Stomach smooth muscle (tissue), 2 donors: ENCODE measurements around the gene MSRB3.

Source experiments
- H3K27ac ChIP-seq: one replicate; pipeline ENCODE4 v1.7.0; 2013; ENCODE audit warnings: mild to moderate bottlenecking, low read length, inconsistent platforms
- H3K27me3 ChIP-seq, 2 donors: one replicate each; pipeline ENCODE4 v1.7.0; 2013; ENCODE audit warnings: low read length in 2 of 2; ENCODE audit not compliant: insufficient read depth in 2 of 2, control insufficient read depth in 1 of 2
- H3K36me3 ChIP-seq, 2 donors: one replicate each; pipeline ENCODE4 v1.7.0; 2013; ENCODE audit warnings: low read length in 2 of 2; ENCODE audit not compliant: control insufficient read depth in 2 of 2, insufficient read depth in 2 of 2
- H3K4me1 ChIP-seq: one replicate; pipeline ENCODE4 v1.7.0; 2013; ENCODE audit warnings: low read length; ENCODE audit not compliant: control insufficient read depth, insufficient read depth
- H3K4me3 ChIP-seq, 2 donors: one replicate each; pipeline ENCODE4 v1.7.0; 2013; ENCODE audit warnings: low read length in 2 of 2
- H3K9ac ChIP-seq, 2 donors: one replicate each; pipeline ENCODE4 v1.7.0; 2013; ENCODE audit warnings: low read length in 2 of 2, mild to moderate bottlenecking in 1 of 2
- H3K9me3 ChIP-seq, 2 donors: one replicate each; pipeline ENCODE4 v1.7.0; 2013; ENCODE audit warnings: low read length in 2 of 2; ENCODE audit not compliant: control insufficient read depth in 2 of 2
- donor health status: healthy.
- donor health status: Pancreatic carcinoma.

Gene MSRB3

DNA sequence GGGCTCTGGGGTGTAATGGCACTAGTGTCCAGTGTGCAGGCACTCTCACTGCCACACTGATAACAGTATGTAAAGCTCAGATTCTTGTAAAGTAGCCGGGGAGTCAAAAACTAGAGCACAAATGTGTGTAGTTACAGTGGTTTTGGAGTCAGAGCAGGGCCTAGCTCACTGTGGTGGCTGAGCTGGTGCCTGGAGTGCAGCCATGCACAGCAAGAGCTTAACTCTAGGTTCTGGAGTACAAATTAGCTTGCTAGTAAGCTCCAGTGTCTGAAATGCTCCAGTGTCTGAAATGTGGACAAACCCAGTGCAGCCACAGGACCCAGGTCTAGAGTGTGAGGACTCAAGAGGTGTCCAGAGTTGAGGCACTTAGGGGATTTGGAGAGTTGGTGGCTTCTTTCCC, 149.2 kb downstream of the MSRB3 start:
- Histone ChIP-seq H3K4me3 (no peak overlapping the region), H3K4me1 (peaks cover 5% of the 10 kb centered on the region), H3K9me3 (peaks cover 0 to 13% of the 10 kb centered on the region in 2 donors), H3K27ac (no peak overlapping the region), H3K9ac (no peak overlapping the region), H3K27me3 (no peaks in the 10 kb centered on the region), H3K36me3 (no peaks in the 10 kb centered on the region)

DNA sequence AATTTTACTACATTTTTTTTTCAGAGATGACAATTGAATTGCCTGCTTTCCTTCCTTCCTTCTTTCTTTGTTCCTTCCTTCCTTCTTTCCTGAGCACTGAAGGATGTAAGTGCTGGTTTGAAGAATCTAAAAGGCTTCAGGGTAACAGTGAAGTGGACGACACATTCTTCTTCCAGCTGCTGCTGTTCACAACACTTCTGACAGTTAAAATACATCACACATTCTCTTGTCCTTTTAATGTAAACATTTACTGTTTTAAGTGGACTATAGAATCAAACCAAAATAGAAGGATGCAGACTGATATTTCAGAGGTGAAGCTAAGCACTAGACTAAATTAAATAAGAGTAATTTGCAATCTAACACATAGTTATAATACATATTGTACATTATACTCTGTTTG, 151.5 kb downstream of the MSRB3 start:
- H3K27ac ChIP-seq, result no peak overlapping the region
- H3K27me3 ChIP-seq, result no peaks in the 10 kb centered on the region
- peaks cover 0 to 13% of the 10 kb centered on the region in 2 donors for H3K9me3 ChIP-seq
- H3K36me3 ChIP-seq, result no peaks in the 10 kb centered on the region
- peaks cover 5% of the 10 kb centered on the region for H3K4me1 ChIP-seq
- no peak overlapping the region for H3K9ac ChIP-seq
- H3K4me3 ChIP-seq, result no peak overlapping the region

DNA sequence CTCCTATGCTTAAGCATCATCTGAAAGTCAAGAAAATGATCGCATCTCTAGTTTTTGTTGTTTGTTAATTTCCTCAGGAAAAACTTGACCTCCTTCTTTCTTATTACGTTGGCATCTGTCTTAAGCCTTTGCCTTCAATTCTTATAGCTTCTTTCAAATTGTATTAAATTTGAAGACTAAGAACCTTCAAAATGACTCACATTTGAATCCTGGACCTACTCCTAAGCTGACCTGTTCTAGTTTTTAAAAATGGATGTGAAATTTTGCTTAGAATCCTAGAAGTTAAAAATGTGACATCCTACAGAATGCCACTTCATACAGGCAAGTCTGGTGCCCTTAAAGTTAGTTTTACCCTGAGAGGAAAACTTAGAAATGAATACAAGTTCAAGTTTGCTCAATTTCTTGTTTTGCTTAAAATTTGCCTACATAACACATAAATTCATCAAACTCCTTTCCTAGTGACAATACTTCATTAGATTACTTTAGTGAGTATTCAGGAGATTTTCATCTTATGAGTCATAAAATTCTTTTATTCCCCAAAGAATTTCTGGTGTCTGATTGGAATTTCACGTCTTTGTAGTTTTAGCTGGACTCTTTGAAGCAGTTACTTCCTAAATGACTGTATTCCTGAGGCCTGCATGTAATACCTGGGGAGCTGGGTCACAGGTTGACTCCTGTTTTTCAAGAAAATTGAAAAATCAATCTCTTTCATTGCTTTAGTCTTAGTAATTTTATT, 152.3 kb downstream of the MSRB3 start:
- Histone ChIP-seq H3K9ac (no peak overlapping the region), H3K4me1 (peaks cover 5% of the 10 kb centered on the region), H3K36me3 (no peaks in the 10 kb centered on the region), H3K27me3 (no peaks in the 10 kb centered on the region), H3K9me3 (peaks cover 0 to 11% of the 10 kb centered on the region in 2 donors), H3K27ac (no peak overlapping the region), H3K4me3 (no peak overlapping the region)

DNA sequence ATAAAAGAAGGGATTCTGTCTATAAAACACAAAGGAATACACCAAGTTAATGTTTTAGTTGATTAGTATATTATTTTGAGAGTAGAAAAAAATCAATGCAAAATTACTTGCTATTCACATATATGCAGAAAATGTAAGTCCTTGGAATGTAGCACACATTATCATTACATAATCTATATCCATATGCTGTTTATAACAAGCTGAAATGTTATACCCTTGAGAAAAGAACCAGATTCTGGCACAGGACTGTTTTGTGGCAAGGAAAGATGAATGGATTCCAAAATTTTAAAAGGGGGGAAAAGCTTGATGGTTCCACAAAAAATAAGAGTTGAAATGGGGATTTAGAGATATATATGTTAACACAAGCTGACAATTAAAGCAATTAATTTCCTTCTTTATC, 153.6 kb downstream of the MSRB3 start:
- Histone ChIP-seq H3K9me3 (peaks cover 0 to 2% of the 10 kb centered on the region in 2 donors), H3K4me1 (peaks cover 5% of the 10 kb centered on the region), H3K4me3 (no peak overlapping the region), H3K9ac (no peak overlapping the region), H3K27me3 (no peaks in the 10 kb centered on the region), H3K36me3 (no peaks in the 10 kb centered on the region), H3K27ac (no peak overlapping the region)

DNA sequence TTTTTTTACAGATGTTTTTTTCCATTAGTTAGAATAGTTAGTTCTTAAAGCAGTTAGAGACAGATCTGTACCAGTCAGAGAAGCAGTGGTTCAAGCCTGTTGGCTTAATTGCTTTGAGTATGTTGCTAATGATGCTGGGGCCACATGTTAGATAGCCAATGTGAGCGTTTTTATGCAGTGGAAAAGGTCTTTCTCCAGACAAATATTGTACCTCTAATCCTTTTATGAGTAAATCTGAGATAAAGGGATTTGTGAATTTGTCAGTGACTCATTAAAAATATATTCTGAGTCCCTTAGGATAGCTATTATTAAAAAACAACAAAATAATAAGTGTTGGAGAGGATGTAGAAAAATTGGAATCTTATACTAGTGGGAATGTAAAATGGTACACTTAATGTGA, 154.2 kb downstream of the MSRB3 start:
- Histone ChIP-seq H3K4me1 (peaks cover 5% of the 10 kb centered on the region), H3K27me3 (no peaks in the 10 kb centered on the region), H3K9ac (no peak overlapping the region), H3K9me3 (no peaks in the 10 kb centered on the region), H3K36me3 (no peaks in the 10 kb centered on the region), H3K27ac (no peak overlapping the region), H3K4me3 (no peak overlapping the region)

DNA sequence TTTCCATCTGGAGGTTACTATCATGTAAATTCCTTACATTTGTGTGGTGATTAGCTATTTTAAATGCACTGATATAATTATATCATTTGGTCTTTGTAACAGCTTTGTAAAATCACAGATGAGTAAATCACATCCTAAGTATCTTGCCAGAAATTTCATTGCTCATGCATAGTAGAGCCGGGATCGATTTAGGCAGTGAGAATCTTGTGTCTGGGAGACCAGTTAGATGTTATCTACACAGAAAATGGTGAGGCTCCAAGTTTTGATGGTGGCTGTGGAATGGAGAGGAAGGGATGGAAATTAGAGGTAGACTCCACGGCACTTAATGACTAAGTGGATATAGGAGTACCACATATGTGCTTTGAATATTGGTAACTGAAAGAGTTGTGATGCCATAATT, 156.3 kb downstream of the MSRB3 start:
- Histone ChIP-seq H3K27ac (no peak overlapping the region), H3K9me3 (no peaks in the 10 kb centered on the region), H3K4me1 (peaks cover 5% of the 10 kb centered on the region), H3K36me3 (no peaks in the 10 kb centered on the region), H3K4me3 (no peak overlapping the region), H3K9ac (no peak overlapping the region), H3K27me3 (no peaks in the 10 kb centered on the region)

- H3K9ac ChIP-seq, result no peak overlapping the region
- H3K27ac ChIP-seq, result no peak overlapping the region
- no peaks in the 10 kb centered on the region for H3K9me3 ChIP-seq
- H3K27me3 ChIP-seq, result no peaks in the 10 kb centered on the region
- H3K36me3 ChIP-seq, result no peaks in the 10 kb centered on the region
- H3K4me3 ChIP-seq, result no peak overlapping the region
- no peaks in the 10 kb centered on the region for H3K4me1 ChIP-seq
Measured at GRCh38 chr12:65443038-65443437, 164.6 kb downstream of the MSRB3 start.

GRCh38 chr12:65444996-65445395, 166.5 kb downstream of the MSRB3 start:
- no peaks in the 10 kb centered on the region for H3K4me1 ChIP-seq
- no peaks in the 10 kb centered on the region for H3K9me3 ChIP-seq
- H3K9ac ChIP-seq, result no peak overlapping the region
- H3K4me3 ChIP-seq, result no peak overlapping the region
- no peaks in the 10 kb centered on the region for H3K27me3 ChIP-seq
- no peak overlapping the region for H3K27ac ChIP-seq
- no peaks in the 10 kb centered on the region for H3K36me3 ChIP-seq

GRCh38 chr12:65446901-65447300, 168.4 kb downstream of the MSRB3 start:
- H3K9me3 ChIP-seq, result no peaks in the 10 kb centered on the region
- no peak overlapping the region for H3K27ac ChIP-seq
- H3K4me1 ChIP-seq, result no peaks in the 10 kb centered on the region
- no peak overlapping the region for H3K9ac ChIP-seq
- H3K36me3 ChIP-seq, result no peaks in the 10 kb centered on the region
- no peak overlapping the region for H3K4me3 ChIP-seq
- no peaks in the 10 kb centered on the region for H3K27me3 ChIP-seq

DNA sequence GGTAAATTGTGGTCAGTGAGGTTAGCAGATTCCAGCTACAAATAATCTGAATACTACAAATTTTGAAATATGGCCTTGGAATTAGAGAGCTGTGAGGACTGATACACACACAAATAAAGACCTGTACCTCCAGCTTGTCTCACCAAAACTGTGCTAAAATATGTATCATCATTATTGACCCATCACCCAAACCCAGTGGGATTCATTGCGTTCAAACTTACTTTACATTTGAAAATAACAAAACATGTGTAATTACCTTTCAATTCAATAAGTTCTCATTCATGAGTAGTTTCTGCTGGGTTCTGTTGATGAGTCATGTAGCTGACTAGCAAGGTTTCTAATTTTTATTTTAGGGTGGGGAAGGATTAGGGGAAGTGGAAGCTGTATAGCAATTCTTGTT, 170.9 kb downstream of the MSRB3 start:
- peaks cover 5 to 6% of the 10 kb centered on the region in 2 donors for H3K36me3 ChIP-seq
- no peaks in the 10 kb centered on the region for H3K9me3 ChIP-seq
- H3K9ac ChIP-seq, result no peak overlapping the region
- H3K4me3 ChIP-seq, result no peak overlapping the region
- H3K4me1 ChIP-seq, result no peaks in the 10 kb centered on the region
- no peak overlapping the region for H3K27ac ChIP-seq
- H3K27me3 ChIP-seq, result no peaks in the 10 kb centered on the region

DNA sequence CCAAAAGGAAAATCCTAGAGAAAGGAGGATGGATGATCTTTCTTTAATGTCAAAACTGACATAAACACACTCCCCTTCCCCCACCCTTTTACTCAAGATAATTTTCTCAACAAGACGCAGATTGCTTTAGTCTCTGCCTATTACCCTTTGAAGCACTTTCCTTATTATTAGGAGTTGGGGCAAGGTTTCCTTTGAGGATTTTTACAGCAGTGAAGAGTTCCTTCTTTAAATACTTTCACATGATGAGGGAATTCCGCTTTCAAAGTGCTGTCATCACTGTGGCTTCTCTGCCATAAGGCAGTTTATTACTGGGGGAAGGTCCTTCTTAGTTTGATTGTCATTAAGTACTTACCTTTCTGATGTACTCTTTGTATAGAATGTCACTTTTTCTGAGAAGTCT, 172.1 kb downstream of the MSRB3 start:
- H3K9me3 ChIP-seq, result no peaks in the 10 kb centered on the region
- H3K4me3 ChIP-seq, result no peak overlapping the region
- H3K4me1 ChIP-seq, result no peaks in the 10 kb centered on the region
- H3K9ac ChIP-seq, result no peak overlapping the region
- no peak overlapping the region for H3K27ac ChIP-seq
- peaks cover 8 to 10% of the 10 kb centered on the region in 2 donors for H3K36me3 ChIP-seq
- no peaks in the 10 kb centered on the region for H3K27me3 ChIP-seq
